ENCODE results near the gene ANAPC2. TPM values are rescaled to one million over a fixed set of nuclear protein-coding genes. Genes with fewer than 3 reads are reported as not detected.

Gene ANAPC2
- total RNA-seq, 1 experiment from 2014 or later = 23.5 TPM

DNA sequence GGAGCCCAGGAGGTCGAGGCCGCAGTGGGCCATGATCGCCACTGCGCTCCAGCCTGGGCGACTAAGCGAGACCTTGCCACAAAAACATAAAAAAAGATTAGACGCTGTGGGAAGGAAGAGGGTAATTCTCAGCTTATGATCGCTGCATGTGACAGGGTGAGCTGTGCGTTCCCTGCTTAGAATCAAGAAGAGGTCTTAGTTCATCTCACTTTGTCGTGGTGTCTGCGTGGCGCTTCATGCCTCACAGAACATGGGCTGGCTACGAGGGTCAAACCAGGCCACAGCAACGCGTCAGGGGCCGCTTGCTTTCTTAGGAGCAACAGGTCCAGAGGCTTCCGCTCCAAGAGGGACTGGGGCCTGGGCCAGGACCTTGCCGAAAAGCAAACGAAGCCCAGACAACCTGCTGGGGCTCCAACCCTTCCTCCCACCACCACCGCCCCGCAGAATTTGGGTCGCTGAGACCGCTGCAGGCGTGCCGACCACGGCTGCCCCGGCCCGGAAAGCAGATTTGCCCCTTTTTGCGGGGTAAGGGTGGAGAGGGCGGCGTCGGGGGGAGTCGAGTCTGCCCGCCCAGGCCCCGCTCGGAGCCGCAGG, 59.4 kb downstream of the ANAPC2 start:
- DNase-seq (ENCODE audit: low read depth) = no peak

DNA sequence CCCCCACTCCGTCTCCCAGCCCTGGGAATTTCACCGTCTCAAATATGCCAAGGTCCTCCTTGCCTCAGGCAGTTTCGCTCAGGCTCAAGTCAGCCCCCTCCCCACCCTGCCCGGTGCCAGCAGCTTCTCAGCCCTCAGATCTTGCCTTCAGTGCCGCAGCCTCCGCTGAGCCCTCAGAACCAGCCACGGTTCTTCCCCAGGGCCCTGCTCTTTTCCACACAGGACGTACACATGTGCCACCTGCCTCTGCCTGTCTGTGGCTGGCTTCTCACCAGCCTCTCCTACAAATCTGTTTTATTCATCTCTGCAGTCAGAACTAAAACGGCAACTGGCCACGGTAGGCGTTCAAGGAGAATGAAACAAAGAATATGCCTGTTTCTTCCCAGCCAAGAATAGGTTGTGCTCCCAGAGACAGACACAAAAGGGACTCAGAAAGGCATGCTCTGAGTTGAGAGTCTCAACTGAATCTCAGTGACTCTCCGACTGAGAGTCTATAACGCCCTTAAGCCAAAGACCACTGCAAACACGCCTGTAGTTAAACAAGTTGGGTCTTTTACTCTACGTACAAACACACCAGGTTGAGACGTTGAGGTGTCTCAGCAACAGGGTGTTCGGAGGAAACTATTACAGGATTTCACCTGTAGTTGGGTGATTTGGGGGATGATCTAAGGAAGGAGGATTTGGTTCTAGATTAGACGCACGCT, 60.0 kb downstream of the ANAPC2 start:
- DNase-seq (ENCODE audit: low read depth) = no peak

DNA sequence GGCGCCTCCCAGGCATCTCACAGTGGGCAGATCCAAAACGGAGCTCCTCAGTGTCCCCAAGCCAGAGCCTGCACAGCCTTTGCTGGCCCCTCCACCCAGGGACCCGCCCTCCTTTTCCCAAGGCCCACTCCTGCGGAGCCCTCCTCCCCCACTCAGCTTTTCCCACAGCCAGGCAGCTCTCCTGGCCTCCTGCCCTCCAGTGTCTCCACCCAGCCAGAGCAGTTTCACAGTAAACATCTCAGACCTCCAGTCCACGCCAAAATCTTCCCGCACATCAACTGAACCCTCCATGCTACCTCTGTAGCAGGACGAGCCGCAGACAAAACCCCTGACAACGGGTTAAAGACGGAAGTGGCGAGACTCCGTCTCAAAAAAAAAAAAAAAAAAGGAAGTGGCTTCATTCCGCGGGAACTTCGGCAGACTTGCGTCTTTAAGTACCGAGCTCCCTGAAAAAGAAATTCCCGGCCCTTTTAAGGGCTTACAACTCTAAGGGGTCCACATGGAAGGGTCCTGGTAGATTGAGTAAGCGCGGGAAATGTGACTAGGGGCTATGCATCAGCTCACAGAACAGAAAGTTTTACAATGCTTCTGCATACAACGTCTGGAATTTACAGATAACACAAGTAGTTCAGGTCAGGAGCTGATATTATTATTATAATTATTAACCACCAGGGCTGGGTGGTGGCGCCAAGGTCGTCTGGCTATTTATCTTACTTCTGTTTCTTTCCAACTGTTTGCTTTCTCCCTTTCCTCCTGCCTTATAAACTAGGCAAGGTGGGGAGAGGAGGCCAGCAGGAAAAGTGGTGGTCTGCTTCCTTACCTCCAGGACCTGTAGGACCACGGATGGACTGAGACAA, 60.8 kb downstream of the ANAPC2 start:
- no peak for DNase-seq (ENCODE audit: low read depth)

- DNase-seq (ENCODE audit: low read depth) = no peak
These were observed 61.6 kb downstream of the ANAPC2 start for GRCh38 chr9:137126786-137127185.

Other genes with a start within 250 kb of the ANAPC2 start
- gene FBXW5, start 243.8 kb downstream of the ANAPC2 start, total RNA-seq (2014; rRNA removed; shearing (Covaris generic)) = 98.8 and 99.2 TPM in 2 replicates
- gene C8G, start 243.3 kb downstream of the ANAPC2 start, total RNA-seq (2014; rRNA removed; shearing (Covaris generic)) = 1.2 TPM in 1 of 2 replicates, not detected in the other
- not detected in 2 replicates for gene LCN12, start 236.3 kb downstream of the ANAPC2 start, total RNA-seq (2014; rRNA removed; shearing (Covaris generic))
- not detected in 2 replicates for gene PTGDS, start 211.1 kb downstream of the ANAPC2 start, total RNA-seq (2014; rRNA removed; shearing (Covaris generic))
- not detected in 2 replicates for gene LCNL1, start 205.6 kb downstream of the ANAPC2 start, total RNA-seq (2014; rRNA removed; shearing (Covaris generic))
- gene PAXX, start 196.1 kb downstream of the ANAPC2 start, total RNA-seq (2014; rRNA removed; shearing (Covaris generic)) = 60.5 and 66.9 TPM in 2 replicates
- gene CLIC3, start 192.0 kb downstream of the ANAPC2 start, total RNA-seq (2014; rRNA removed; shearing (Covaris generic)) = 0.18 and 3.9 TPM in 2 replicates
- 1.2 and 2.2 TPM in 2 replicates for gene ABCA2, start 160.3 kb downstream of the ANAPC2 start, total RNA-seq (2014; rRNA removed; shearing (Covaris generic))
- gene FUT7, start 156.5 kb downstream of the ANAPC2 start, total RNA-seq (2014; rRNA removed; shearing (Covaris generic)) = not detected in 2 replicates
- gene NPDC1, start 142.4 kb downstream of the ANAPC2 start, total RNA-seq (2014; rRNA removed; shearing (Covaris generic)) = 15.9 and 17.4 TPM in 2 replicates
- not detected in 2 replicates for gene ENTPD2, start 134.5 kb downstream of the ANAPC2 start, total RNA-seq (2014; rRNA removed; shearing (Covaris generic))
- gene SAPCD2, start 118.0 kb downstream of the ANAPC2 start, total RNA-seq (2014; rRNA removed; shearing (Covaris generic)) = 69.8 and 86.6 TPM in 2 replicates
- 6.1 and 12.4 TPM in 2 replicates for gene UAP1L1, start 111.0 kb downstream of the ANAPC2 start, total RNA-seq (2014; rRNA removed; shearing (Covaris generic))
- gene MAN1B1, start 101.6 kb downstream of the ANAPC2 start, total RNA-seq (2014; rRNA removed; shearing (Covaris generic)) = 57.5 and 61.9 TPM in 2 replicates
- gene DPP7, start 73.8 kb downstream of the ANAPC2 start, total RNA-seq (2014; rRNA removed; shearing (Covaris generic)) = 23.0 and 35.4 TPM in 2 replicates
- gene GRIN1, start 49.4 kb downstream of the ANAPC2 start, total RNA-seq (2014; rRNA removed; shearing (Covaris generic)) = 0.06 TPM in 1 of 2 replicates, not detected in the other
- gene LRRC26, start 18.5 kb downstream of the ANAPC2 start, total RNA-seq (2014; rRNA removed; shearing (Covaris generic)) = not detected in 2 replicates
- not detected in 2 replicates for gene TMEM210, start 16.5 kb downstream of the ANAPC2 start, total RNA-seq (2014; rRNA removed; shearing (Covaris generic))
- gene SSNA1, start 116 bp upstream of the ANAPC2 start, total RNA-seq (2014; rRNA removed; shearing (Covaris generic)) = 169 and 188 TPM in 2 replicates
- 11.7 and 12.8 TPM in 2 replicates for gene TPRN, start 12.2 kb upstream of the ANAPC2 start, total RNA-seq (2014; rRNA removed; shearing (Covaris generic))
- 62.3 and 65.4 TPM in 2 replicates for gene TMEM203, start 17.1 kb upstream of the ANAPC2 start, total RNA-seq (2014; rRNA removed; shearing (Covaris generic))
- gene NDOR1, start 17.1 kb upstream of the ANAPC2 start, total RNA-seq (2014; rRNA removed; shearing (Covaris generic)) = 14.3 and 15.3 TPM in 2 replicates
- gene RNF208, start 33.7 kb upstream of the ANAPC2 start, total RNA-seq (2014; rRNA removed; shearing (Covaris generic)) = not detected in 2 replicates
- gene CYSRT1, start 36.6 kb upstream of the ANAPC2 start, total RNA-seq (2014; rRNA removed; shearing (Covaris generic)) = 0.91 TPM in 1 of 2 replicates, not detected in the other
- gene RNF224, start 38.9 kb upstream of the ANAPC2 start, total RNA-seq (2014; rRNA removed; shearing (Covaris generic)) = 0.21 TPM in 1 of 2 replicates, not detected in the other
- gene SLC34A3, start 42.3 kb upstream of the ANAPC2 start, total RNA-seq (2014; rRNA removed; shearing (Covaris generic)) = not detected in 2 replicates
- gene TUBB4B, start 52.7 kb upstream of the ANAPC2 start, total RNA-seq (2014; rRNA removed; shearing (Covaris generic)) = 294 and 321 TPM in 2 replicates
- not detected in 2 replicates for gene STPG3, start 62.7 kb upstream of the ANAPC2 start, total RNA-seq (2014; rRNA removed; shearing (Covaris generic))
- 62.2 and 74.7 TPM in 2 replicates for gene NELFB, start 66.8 kb upstream of the ANAPC2 start, total RNA-seq (2014; rRNA removed; shearing (Covaris generic))
- 13.4 and 18.7 TPM in 2 replicates for gene TOR4A, start 89.2 kb upstream of the ANAPC2 start, total RNA-seq (2014; rRNA removed; shearing (Covaris generic))
- gene NRARP, start 113.7 kb upstream of the ANAPC2 start, total RNA-seq (2014; rRNA removed; shearing (Covaris generic)) = 3.5 and 10.0 TPM in 2 replicates
- 0.86 and 2.3 TPM in 2 replicates for gene EXD3, start 234.6 kb upstream of the ANAPC2 start, total RNA-seq (2014; rRNA removed; shearing (Covaris generic))
- not detected in 2 replicates for gene NOXA1, start 234.8 kb upstream of the ANAPC2 start, total RNA-seq (2014; rRNA removed; shearing (Covaris generic))